DOHH2 (cell line): ENCODE data around the gene ABHD12.

Experiments used
- H3F3A ChIP-seq: fragments of 200-600 bp; sonication (generic), shearing (Covaris generic); 2 replicates; pipeline ENCODE4 v1.6.0; 2016; ENCODE audit warnings: antibody characterized with exemption, mild to moderate bottlenecking; ENCODE audit not compliant: control insufficient read depth, insufficient read depth
- H3K27ac ChIP-seq: fragments of 200-600 bp; sonication (generic); 2 replicates; pipeline ENCODE4 v1.5.1; 2014; ENCODE audit warnings: low read depth, mild to moderate bottlenecking, low read length, moderate library complexity
- H3K27me3 ChIP-seq: fragments of 200-600 bp; sonication (generic); 2 replicates; pipeline ENCODE4 v1.6.1; 2014; ENCODE audit warnings: mild to moderate bottlenecking, low read length, mixed read lengths; ENCODE audit not compliant: control insufficient read depth
- H3K36me3 ChIP-seq: fragments of 200-600 bp; sonication (generic); 2 replicates; pipeline ENCODE4 v1.6.1; 2014; ENCODE audit warnings: mild to moderate bottlenecking, low read length, moderate library complexity, mixed read lengths; ENCODE audit not compliant: control insufficient read depth
- H3K4me1 ChIP-seq: fragments of 200-600 bp; sonication (generic); 2 replicates; pipeline ENCODE4 v1.6.1; 2014; ENCODE audit warnings: mild to moderate bottlenecking, low read length, mixed read lengths; ENCODE audit not compliant: control insufficient read depth
- H3K4me2 ChIP-seq: fragments of 200-600 bp; sonication (generic); 2 replicates; pipeline ENCODE4 v1.6.0; 2014; ENCODE audit warnings: mild to moderate bottlenecking, low read length, moderate library complexity
- H3K4me3 ChIP-seq: fragments of 200-600 bp; sonication (generic); 2 replicates; pipeline ENCODE4 v1.5.1; 2014; ENCODE audit warnings: mild to moderate bottlenecking, low read length, mixed read lengths
- H3K79me2 ChIP-seq: fragments of 200-600 bp; sonication (generic); 2 replicates; pipeline ENCODE4 v1.6.1; 2014; ENCODE audit warnings: mild to moderate bottlenecking, low read length, mixed read lengths; ENCODE audit not compliant: control insufficient read depth
- H3K9me2 ChIP-seq: fragments of 200-600 bp; sonication (generic); replicated peaks from 2 replicates; pipeline ENCODE4 v1.6.1; 2014; ENCODE audit warnings: mild to moderate bottlenecking, low read length, mixed read lengths; ENCODE audit not compliant: control insufficient read depth
- H3K9me3 ChIP-seq: fragments of 200-600 bp; sonication (generic); 2 replicates; pipeline ENCODE4 v1.6.1; 2014; ENCODE audit warnings: antibody characterized with exemption, low read length, mixed read lengths; ENCODE audit not compliant: control insufficient read depth, insufficient read depth
- H4K20me1 ChIP-seq: fragments of 200-600 bp; sonication (generic); 2 replicates; pipeline ENCODE4 v1.6.0; 2014; ENCODE audit warnings: low read depth, mild to moderate bottlenecking, antibody characterized with exemption, low read length, moderate library complexity; ENCODE audit not compliant: control insufficient read depth, insufficient read depth
- EZH2phosphoT487 ChIP-seq: fragments of 200-600 bp; sonication (generic); IDR thresholded peaks from 2 replicates; pipeline ENCODE4 v1.6.1; 2017; ENCODE audit warnings: borderline replicate concordance, mild to moderate bottlenecking, antibody characterized with exemption, low read length, moderate library complexity, mixed read lengths
- TF ChIP-seq, protein P1 (sequence below): fragments of 200-600 bp; sonication (generic); IDR thresholded peaks from one replicate; pipeline ENCODE4 v1.5.1; 2014; ENCODE audit warnings: antibody characterized with exemption, mild to moderate bottlenecking, low read depth, low read length; ENCODE audit not compliant: poor library complexity, severe bottlenecking

Gene ABHD12

DNA sequence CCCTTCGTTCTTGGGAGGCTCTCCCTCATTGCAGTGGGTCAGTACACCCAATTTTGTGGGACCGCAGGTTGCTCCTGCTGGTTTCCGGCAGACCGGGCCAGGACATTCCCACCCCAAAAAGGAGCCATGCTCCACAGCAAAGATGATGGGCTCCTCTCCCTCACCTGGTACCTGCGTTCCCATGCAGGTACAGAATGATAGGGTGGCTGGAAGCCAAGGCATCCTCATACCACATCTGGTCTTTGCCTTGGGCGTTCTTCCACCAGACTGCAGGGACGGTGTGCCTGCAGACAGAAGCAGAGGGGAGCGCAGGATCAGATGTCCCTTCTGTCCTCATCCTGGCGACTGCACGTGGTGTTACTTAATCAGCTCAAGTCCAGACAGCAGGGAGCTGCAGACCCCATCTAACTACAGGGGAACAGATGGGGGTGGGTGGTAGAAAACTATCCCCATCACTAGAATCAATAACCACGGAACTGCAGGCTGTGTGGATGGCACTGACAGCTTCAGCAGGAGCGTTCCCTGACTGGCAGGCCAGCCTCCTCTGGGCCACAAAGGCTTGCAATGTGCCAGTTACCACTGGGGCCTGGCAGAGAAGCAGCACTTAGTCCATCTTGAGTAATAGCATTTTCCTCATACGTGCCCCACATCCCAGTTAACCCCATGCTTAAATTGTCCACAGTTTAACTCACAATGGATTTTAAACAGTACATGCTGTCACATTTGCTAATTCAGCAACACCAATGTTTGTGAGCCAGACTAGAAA lies 70.4 kb downstream of the ABHD12 start:
- Histone ChIP-seq H3F3A (peaks cover 16% of the 10 kb centered on the region), H3K4me1 (peaks cover 75% of the 10 kb centered on the region), H3K9me2 (no peaks in the 10 kb centered on the region), H3K36me3 (peaks cover 31% of the 10 kb centered on the region), H3K4me2 (peak overlapping the region; percentile 64), H3K4me3 (peak overlapping the region; percentile 56), H3K79me2 (peaks cover 17% of the 10 kb centered on the region), H4K20me1 (no peaks in the 10 kb centered on the region), H3K9me3 (no peaks in the 10 kb centered on the region), H3K27ac (peak overlapping the region; percentile 92), H3K27me3 (no peaks in the 10 kb centered on the region)
- TF ChIP-seq, protein P1, sequence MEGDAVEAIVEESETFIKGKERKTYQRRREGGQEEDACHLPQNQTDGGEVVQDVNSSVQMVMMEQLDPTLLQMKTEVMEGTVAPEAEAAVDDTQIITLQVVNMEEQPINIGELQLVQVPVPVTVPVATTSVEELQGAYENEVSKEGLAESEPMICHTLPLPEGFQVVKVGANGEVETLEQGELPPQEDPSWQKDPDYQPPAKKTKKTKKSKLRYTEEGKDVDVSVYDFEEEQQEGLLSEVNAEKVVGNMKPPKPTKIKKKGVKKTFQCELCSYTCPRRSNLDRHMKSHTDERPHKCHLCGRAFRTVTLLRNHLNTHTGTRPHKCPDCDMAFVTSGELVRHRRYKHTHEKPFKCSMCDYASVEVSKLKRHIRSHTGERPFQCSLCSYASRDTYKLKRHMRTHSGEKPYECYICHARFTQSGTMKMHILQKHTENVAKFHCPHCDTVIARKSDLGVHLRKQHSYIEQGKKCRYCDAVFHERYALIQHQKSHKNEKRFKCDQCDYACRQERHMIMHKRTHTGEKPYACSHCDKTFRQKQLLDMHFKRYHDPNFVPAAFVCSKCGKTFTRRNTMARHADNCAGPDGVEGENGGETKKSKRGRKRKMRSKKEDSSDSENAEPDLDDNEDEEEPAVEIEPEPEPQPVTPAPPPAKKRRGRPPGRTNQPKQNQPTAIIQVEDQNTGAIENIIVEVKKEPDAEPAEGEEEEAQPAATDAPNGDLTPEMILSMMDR: no peak
- no peak for TF ChIP-seq EZH2phosphoT487

DNA sequence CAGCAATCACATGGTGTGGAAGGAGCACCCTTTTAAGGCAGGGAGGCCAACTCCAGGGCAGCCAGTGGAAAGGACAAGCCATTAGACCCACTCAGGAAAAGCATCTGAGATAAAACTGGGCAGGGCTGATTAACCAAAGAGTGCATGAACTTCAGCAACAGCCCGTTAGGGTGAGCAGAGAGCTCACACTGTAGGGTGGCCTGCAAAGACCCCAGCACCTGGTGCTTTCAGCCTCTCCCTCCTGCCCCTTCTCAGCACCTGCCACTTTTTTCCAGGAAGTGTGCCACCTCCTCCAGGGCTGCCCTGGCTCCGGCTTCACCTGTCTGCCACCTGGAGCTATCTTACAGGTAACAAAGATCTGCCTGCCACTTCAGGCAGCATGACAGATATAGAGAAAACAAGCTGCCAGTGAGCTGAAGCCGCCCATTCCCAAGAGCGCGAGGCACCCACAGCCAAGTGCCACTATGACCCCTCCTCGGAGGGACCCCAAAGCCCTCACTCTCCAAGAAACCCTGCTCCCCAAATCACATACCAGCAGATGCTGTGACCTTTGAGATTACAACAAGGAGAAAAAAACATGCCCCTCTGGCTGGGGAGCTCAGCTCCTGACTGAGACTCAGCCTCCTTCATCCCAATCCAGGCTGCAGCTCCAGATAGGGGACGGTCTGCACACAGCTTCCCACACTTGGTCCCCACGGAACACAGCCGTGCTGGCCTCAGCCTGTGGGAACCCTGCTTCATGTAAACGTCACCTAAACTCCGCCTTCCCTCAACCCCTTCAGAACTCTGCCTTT lies 71.2 kb downstream of the ABHD12 start:
- Histone ChIP-seq H3K36me3 (peaks cover 31% of the 10 kb centered on the region), H3F3A (peaks cover 16% of the 10 kb centered on the region), H3K79me2 (peaks cover 17% of the 10 kb centered on the region), H3K4me3 (peak overlapping the region; percentile 56), H4K20me1 (no peaks in the 10 kb centered on the region), H3K9me2 (no peaks in the 10 kb centered on the region), H3K27ac (peak overlapping the region; percentile 92), H3K27me3 (no peaks in the 10 kb centered on the region), H3K9me3 (no peaks in the 10 kb centered on the region), H3K4me2 (peak overlapping the region; percentile 64), H3K4me1 (peaks cover 69% of the 10 kb centered on the region)
- TF ChIP-seq, protein P1: peak; percentile 41
- no peak for TF ChIP-seq EZH2phosphoT487

DNA sequence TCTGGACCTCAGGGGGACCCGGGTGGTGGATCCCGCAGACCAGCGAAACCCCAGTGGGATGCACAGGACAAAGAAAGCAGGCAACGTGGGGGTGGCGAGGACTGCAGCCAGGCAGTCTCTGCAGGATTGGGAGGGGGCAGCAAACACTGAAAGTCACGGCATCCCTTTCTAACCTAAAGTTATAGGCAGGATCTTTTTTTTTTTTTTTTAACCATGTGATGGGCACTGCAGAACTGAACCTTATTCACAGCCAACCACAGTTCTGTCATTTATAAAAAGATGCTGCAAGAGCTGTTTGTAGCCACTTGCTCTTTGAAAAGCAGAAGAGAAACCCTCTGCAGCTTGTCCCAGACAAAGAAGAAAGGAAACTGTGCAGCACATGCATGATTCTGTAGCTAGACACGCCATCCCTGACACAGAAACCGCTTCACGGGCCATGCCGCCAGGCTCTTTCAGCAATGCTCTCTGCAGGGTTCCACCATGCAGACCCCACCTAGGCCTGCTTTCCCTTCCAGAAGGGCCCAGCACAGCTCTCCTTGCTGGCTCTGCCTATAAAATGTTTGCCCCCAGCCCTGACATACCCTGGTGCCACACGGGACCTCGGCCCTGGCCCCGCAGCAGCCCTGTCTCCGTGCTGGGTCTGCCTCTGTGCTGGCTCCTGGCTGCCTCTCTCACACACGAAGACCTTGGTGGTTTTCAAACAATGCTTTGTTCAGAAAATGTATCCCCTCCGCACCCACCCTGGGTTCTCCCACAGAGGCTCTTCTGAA lies 72.0 kb downstream of the ABHD12 start:
- H3K4me3 ChIP-seq: peak overlapping the region; percentile 67
- H3F3A ChIP-seq: peaks cover 16% of the 10 kb centered on the region
- H3K9me2 ChIP-seq: no peaks in the 10 kb centered on the region
- peak overlapping the region; percentile 92 for H3K27ac ChIP-seq
- no peaks in the 10 kb centered on the region for H3K27me3 ChIP-seq
- H4K20me1 ChIP-seq: no peaks in the 10 kb centered on the region
- H3K9me3 ChIP-seq: no peaks in the 10 kb centered on the region
- peaks cover 13% of the 10 kb centered on the region for H3K79me2 ChIP-seq
- TF ChIP-seq EZH2phosphoT487: no peak
- TF ChIP-seq, protein P1: no peak
- peaks cover 31% of the 10 kb centered on the region for H3K36me3 ChIP-seq
- H3K4me1 ChIP-seq: peaks cover 61% of the 10 kb centered on the region
- peak overlapping the region; percentile 64 for H3K4me2 ChIP-seq
